HG02970 (cell line): Measurements from ENCODE around the gene CAMP.
"Not testable (repeated sequence)": the region's sequence is repeated elsewhere in the genome, so short reads cannot be mapped to it uniquely, and the experiment has no call there.

Experiments used
- ATAC-seq: cut with Tn5 transposase; IDR thresholded peaks from one replicate; pipeline ENCODE4 v1.9.1; 2021; ENCODE audit warnings: mild to moderate bottlenecking, moderate library complexity, moderate number of reproducible peaks; ENCODE audit not compliant: unreplicated experiment, low FRiP score

CAMP gene

GRCh38 chr3:48247401-48247811 is 24.1 kb downstream of the CAMP start:
- no peak for ATAC-seq

DNA sequence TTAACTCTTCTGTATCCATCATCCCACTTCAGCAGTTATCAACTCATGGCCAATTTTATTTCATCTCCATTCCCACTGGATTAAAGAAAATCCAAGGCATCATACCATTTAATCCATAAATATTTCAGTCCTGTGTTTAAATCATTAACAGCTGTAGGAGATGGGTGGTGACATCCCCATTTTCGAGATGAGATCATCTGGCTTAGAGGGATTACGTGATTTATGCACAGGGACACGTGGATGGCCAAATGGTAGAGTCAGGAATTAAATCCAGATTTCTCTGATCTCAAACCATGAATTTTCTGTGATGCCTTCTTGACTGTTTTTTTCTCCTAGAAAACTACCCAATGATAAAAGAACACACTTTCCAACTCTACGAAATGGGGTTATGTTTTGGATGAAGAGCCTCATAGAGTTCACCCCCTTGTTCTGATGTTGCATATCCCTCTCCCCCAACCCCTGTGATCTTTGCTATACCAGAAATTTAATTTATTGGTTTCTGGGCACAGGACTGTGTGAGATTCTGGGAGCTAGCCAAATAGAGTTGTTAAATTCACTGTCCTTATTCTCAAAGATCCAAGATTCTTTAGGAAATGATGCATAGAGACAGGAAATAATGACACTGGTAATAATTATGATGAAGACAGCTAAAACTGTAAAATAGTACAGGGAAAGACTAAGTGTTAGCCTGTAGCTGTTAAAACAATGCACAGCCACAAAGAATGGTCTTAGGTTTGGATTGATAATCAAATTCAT is 25.0 kb downstream of the CAMP start:
- no peak for ATAC-seq

- ATAC-seq = no peak
Measured at GRCh38 chr3:48256557-48256956, 33.3 kb downstream of the CAMP start.

DNA sequence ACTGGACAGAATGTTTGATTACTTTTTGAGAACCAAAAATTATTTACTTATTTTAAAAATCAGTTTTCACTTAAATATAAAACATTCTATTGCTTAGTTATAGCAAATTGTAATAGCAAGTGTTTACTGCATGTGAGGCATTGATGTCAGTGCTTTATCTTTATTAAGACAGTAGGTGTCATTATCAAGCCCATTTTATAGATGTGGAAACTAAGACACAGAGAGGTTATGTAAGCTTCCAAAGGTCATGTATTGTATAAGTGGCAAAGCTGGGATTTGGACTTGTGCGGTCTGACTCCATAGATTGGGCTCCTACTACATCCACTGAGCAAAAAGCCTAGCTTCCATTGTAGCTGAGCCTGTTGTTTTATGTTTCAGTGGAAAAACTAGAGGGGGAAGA is 35.2 kb downstream of the CAMP start:
- ATAC-seq = no peak

- ATAC-seq = no peak
Measured at GRCh38 chr3:48267782-48268181, 44.5 kb downstream of the CAMP start.

DNA sequence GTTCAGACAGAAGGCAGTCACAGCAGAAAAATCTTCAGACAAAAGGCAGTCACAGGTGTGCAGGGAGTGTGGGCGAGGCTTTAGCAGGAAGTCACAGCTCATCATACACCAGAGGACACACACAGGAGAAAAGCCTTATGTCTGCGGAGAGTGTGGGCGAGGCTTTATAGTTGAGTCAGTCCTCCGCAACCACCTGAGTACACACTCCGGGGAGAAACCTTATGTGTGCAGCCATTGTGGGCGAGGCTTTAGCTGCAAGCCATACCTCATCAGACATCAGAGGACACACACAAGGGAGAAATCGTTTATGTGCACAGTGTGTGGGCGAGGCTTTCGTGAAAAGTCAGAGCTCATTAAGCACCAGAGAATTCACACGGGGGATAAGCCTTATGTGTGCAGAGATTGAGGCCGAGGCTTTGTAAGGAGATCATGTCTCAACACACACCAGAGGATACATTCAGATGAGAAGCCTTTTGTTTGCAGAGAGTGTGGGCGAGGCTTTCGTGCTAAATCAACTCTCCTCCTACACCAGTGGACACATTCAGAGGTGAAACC is 45.2 kb downstream of the CAMP start:
- ATAC-seq = no peak

DNA sequence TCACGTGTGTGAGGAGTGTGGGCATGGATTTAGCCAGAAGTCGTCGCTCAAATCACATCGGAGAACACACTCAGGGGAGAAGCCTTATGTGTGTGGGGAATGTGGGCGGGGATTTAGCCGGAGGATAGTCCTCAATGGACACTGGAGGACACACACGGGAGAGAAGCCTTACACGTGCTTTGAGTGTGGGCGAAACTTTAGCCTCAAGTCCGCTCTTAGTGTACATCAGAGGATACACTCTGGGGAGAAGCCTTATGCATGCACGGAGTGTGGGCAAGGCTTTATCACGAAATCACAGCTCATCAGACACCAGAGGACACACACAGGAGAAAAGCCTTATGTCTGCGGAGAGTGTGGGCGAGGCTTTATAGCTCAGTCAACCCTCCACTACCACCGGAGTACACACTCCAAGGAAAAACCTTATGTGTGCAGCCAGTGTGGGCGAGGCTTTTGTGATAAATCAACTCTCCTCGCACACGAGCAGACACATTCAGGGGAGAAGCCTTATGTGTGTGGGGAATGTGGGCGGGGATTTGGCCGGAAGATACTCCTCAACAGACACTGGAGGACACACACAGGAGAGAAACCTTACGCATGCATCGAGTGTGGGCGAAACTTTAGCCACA is 45.8 kb downstream of the CAMP start:
- ATAC-seq = no peak

GRCh38 chr3:48269592-48269991 is 46.3 kb downstream of the CAMP start:
- ATAC-seq = no peak

DNA sequence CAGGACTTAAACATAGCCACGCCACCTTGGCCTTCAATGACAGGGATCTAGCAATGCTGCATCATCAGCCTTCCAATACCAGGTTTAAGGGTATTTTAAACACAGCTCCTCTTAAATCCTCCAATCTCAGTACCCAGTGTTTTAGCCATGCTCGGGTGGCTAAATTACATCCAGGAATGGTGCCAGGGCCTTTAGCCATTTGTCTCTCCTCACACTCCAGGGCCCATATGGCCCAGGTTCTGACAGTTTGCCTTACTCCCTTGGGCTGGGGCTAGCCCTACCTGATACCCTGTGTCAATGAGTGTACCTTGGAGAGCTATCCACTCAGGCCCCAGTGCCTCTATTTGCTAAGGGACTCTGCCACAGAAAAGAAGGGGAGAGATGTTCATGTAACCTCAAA is 47.0 kb downstream of the CAMP start:
- no peak for ATAC-seq

DNA sequence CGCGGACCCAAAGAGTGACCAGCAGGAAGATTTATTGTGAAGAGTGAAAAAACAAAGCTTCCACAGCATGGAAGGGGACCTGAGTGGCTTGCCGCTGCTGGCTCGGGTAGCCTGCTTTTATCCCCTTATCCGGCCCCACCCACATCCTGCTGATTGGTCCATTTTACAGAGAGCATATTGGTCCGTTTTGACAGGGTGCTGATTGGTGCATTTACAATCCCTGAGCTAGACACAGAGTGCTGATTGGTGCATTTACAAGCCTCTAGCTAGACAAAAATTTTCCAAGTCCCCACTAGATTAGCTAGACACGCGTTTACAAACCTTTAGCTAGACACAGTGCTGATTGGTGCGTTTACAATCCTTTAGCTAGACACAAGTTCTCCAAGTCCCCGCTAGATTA is 47.9 kb downstream of the CAMP start:
- ATAC-seq = not testable (repeated sequence)

DNA sequence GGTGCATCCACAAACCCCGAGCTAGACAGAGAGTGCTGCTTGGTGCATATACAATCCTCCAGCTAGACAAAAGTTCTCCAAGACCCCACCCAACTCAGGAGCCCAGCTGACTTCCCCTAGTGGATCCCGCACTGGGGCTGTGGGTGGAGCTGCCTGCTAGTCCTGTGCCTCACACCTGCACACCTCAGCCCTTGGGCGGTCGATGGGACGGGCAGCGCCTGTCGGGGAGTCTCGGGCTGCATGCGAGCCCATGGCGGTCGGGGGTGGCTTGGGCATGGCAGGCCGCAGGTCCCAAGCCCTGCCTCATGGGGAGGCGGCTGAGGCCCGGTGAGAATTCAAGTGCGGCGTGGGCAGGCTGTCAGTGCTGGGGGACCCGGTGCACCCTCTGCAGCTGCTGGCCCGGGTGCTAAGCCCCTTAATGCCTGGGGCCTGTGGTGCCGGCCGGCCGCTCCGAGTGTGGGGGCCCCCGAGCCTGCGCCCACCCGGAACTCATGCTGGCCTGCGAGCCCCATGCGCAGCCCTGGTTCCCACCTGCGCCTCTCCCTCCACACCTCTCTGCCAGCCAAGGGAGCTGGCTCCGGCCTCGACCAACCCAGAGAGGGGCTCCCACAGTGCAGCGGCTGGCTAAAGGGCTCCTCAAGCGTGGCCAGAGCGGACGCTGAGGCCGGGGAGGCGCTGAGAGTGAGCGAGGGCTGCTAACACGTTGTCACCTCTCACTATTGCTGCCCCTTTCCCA is 48.6 kb downstream of the CAMP start:
- ATAC-seq = no peak

DNA sequence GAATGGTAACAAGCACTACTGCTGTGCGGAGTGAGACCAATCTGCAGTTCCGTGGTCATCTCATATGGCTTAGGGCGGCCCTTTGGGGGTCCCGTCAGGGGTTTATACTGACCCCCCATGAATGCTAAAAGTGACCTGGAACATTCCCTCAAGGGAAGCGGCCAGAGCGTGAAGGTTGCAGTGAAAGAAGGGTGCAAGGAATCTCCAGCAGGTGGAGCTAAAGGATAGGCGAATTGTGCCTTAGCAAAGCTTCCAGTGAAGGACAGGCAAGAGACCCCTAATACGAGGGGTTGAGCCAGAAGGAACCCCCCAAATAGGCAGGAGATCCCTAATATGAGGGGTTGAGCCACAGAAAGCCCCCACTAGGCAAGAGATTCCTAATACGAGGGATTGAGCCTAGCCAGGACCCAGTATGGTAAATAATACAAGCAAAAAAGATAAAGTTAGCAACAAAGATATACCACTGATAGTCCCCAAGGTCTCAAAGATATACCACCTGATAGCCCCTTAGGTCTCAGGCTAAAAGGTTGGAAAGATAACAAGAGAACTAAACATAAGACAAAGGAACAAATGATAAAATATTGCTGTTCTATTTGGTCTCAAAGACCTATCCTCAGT is 50.4 kb downstream of the CAMP start:
- no peak for ATAC-seq

- no peak for ATAC-seq
Measured at GRCh38 chr3:48274452-48274851, 51.2 kb downstream of the CAMP start.
